Epithelial cell of esophagus (primary cell): ENCODE measurements around the gene OR5M10.
"Not testable (repeated sequence)": the region's sequence is repeated elsewhere in the genome, so short reads cannot be mapped to it uniquely, and the experiment has no call there.

Experiments
- DNase-seq: peaks from one replicate; pipeline ENCODE4 v3.0.0; 2010; ENCODE audit warnings: low read depth
- H3K4me3 ChIP-seq: 2 replicates; pipeline ENCODE4 v1.5.1; 2011; ENCODE audit warnings: mild to moderate bottlenecking, low read length, control low read depth
- CTCF ChIP-seq: IDR thresholded peaks from 2 replicates; pipeline ENCODE4 v1.5.1; 2011; ENCODE audit warnings: low read depth, mild to moderate bottlenecking, low read length, control low read depth, inconsistent platforms; ENCODE audit not compliant: insufficient read depth; ENCODE audit errors: missing control alignments

OR5M10 gene

GRCh38 chr11:56577621-56578020, at the start of gene OR5M10:
Gene OR5M10, minus strand, starts transcription at chr11:56577721. Its CDS starts 0 bp downstream, at chr11:56577721.
- no peak within 1 kb of the TSS for H3K4me3 ChIP-seq
- DNase-seq, result no peak
- TF ChIP-seq CTCF, result no peak

GRCh38 chr11:56625946-56626345, 48.4 kb upstream of the OR5M10 start:
- H3K4me3 ChIP-seq, result no peak overlapping the region
- no peak for DNase-seq
- no peak for TF ChIP-seq CTCF

GRCh38 chr11:56624661-56625110, 47.2 kb upstream of the OR5M10 start:
- TF ChIP-seq CTCF, result peak; percentile 30
- peak; percentile 78 for DNase-seq

GRCh38 chr11:56611174-56611573, 33.7 kb upstream of the OR5M10 start:
- no peak for TF ChIP-seq CTCF
- no peak overlapping the region for H3K4me3 ChIP-seq
- DNase-seq, result no peak

More at GRCh38 chr11:56624661-56625110, 47.2 kb upstream of the OR5M10 start:
- no peak overlapping the region for H3K4me3 ChIP-seq

GRCh38 chr11:56592088-56592717, 14.7 kb upstream of the OR5M10 start:
- H3K4me3 ChIP-seq, DNase-seq: not testable (repeated sequence)

- no peak for DNase-seq
- TF ChIP-seq CTCF, result no peak
These were observed 18.9 kb downstream of the OR5M10 start for GRCh38 chr11:56558574-56558973.

GRCh38 chr11:56554691-56555090, 22.8 kb downstream of the OR5M10 start:
- not testable (repeated sequence) for H3K4me3 ChIP-seq, DNase-seq

More at GRCh38 chr11:56558574-56558973, 18.9 kb downstream of the OR5M10 start:
- H3K4me3 ChIP-seq, result no peak overlapping the region

- no peak overlapping the region for H3K4me3 ChIP-seq
- TF ChIP-seq CTCF, result no peak
- no peak for DNase-seq
These were observed 32.0 kb downstream of the OR5M10 start for GRCh38 chr11:56545531-56545930.
